Osteoblast (primary cell): Measurements from ENCODE around the gene TESPA1. TPM values are rescaled to one million over a fixed set of nuclear protein-coding genes. Genes with fewer than 3 reads are reported as not detected.

Source experiments
- DNase-seq: peaks from one replicate; pipeline ENCODE4 v3.0.0; 2011; ENCODE audit warnings: low spot score, mixed read lengths; ENCODE audit not compliant: insufficient read length; ENCODE audit errors: missing footprints
- H2AFZ ChIP-seq: 2 replicates; pipeline ENCODE4 v1.6.0; 2011; ENCODE audit warnings: mild to moderate bottlenecking, low read length
- H3K27ac ChIP-seq: 2 replicates; pipeline ENCODE4 v1.5.1; 2011; ENCODE audit warnings: mild to moderate bottlenecking, low read depth, low read length, moderate library complexity
- H3K27me3 ChIP-seq: 2 replicates; pipeline ENCODE4 v1.6.0; 2012; ENCODE audit warnings: mild to moderate bottlenecking, control low read depth, inconsistent platforms, low read length, moderate library complexity; ENCODE audit not compliant: insufficient read depth
- H3K36me3 ChIP-seq: 2 replicates; pipeline ENCODE4 v1.5.1; 2011; ENCODE audit warnings: mild to moderate bottlenecking, low read length, control low read depth, moderate library complexity; ENCODE audit not compliant: insufficient read depth
- H3K4me1 ChIP-seq: 2 replicates; pipeline ENCODE4 v1.5.1; 2011; ENCODE audit warnings: mild to moderate bottlenecking, low read length, control low read depth, moderate library complexity; ENCODE audit not compliant: insufficient read depth
- H3K4me2 ChIP-seq: 2 replicates; pipeline ENCODE4 v1.6.0; 2011; ENCODE audit warnings: mild to moderate bottlenecking, low read length; ENCODE audit not compliant: insufficient read depth
- H3K4me3 ChIP-seq: fragments of 200-600 bp; sonication (generic); 3 replicates; pipeline ENCODE4 v1.5.1; 2012; ENCODE audit warnings: mild to moderate bottlenecking, low read length, inconsistent platforms; ENCODE audit not compliant: insufficient read depth
- H3K79me2 ChIP-seq: 2 replicates; pipeline ENCODE4 v1.6.0; 2012; ENCODE audit warnings: mild to moderate bottlenecking, low read length, control low read depth, inconsistent platforms; ENCODE audit not compliant: insufficient read depth
- H3K9me3 ChIP-seq: 2 replicates; pipeline ENCODE4 v1.5.1; 2011; ENCODE audit warnings: low read depth, low read length, control low read depth
- H4K20me1 ChIP-seq: 2 replicates; pipeline ENCODE4 v1.6.0; 2012; ENCODE audit warnings: mild to moderate bottlenecking, low read length, control low read depth; ENCODE audit not compliant: insufficient read depth
- CTCF ChIP-seq: IDR thresholded peaks from 2 replicates; pipeline ENCODE4 v1.5.1; 2011; ENCODE audit warnings: mild to moderate bottlenecking, low read depth, low read length, moderate library complexity; ENCODE audit errors: extremely low read depth
- total RNA-seq: library from RNA; depleted of rRNA; stranded (reverse); fragments of >200 nt; gene quantifications from 2 replicates; pipeline ENCODE4 v1.2.3, GENCODE V29; 2012

Gene TESPA1
- total RNA-seq, 1 donor = not detected

- H3K36me3 ChIP-seq = no peaks in the 10 kb centered on the region
- H3K27me3 ChIP-seq = no peaks in the 10 kb centered on the region
- no peaks in the 10 kb centered on the region for H3K4me1 ChIP-seq
- H3K79me2 ChIP-seq = no peaks in the 10 kb centered on the region
- no peak for TF ChIP-seq CTCF
- H3K9me3 ChIP-seq = no peaks in the 10 kb centered on the region
- H4K20me1 ChIP-seq = no peaks in the 10 kb centered on the region
- no peak overlapping the region for H2AFZ ChIP-seq
- H3K4me3 ChIP-seq = no peak overlapping the region
- DNase-seq = peak; percentile 2
- no peak overlapping the region for H3K4me2 ChIP-seq
- H3K27ac ChIP-seq = no peak overlapping the region
Observed at GRCh38 chr12:54941659-54942058, 42.9 kb downstream of the TESPA1 start.

- Histone ChIP-seq H4K20me1 (no peaks in the 10 kb centered on the region), H3K27ac (no peak overlapping the region), H3K79me2 (no peaks in the 10 kb centered on the region), H2AFZ (no peak overlapping the region), H3K27me3 (no peaks in the 10 kb centered on the region), H3K9me3 (no peaks in the 10 kb centered on the region), H3K36me3 (no peaks in the 10 kb centered on the region), H3K4me3 (no peak overlapping the region), H3K4me1 (peaks cover 1% of the 10 kb centered on the region), H3K4me2 (no peak overlapping the region)
- no peak for DNase-seq
- TF ChIP-seq CTCF = no peak
Observed at GRCh38 chr12:54940727-54941315, 43.7 kb downstream of the TESPA1 start.

GRCh38 chr12:54937929-54938328, 46.6 kb downstream of the TESPA1 start:
- Histone ChIP-seq H3K4me3 (no peak overlapping the region), H2AFZ (no peak overlapping the region), H3K27ac (no peak overlapping the region), H3K27me3 (no peaks in the 10 kb centered on the region), H3K4me1 (peaks cover 12% of the 10 kb centered on the region), H3K79me2 (no peaks in the 10 kb centered on the region), H3K4me2 (no peak overlapping the region), H3K9me3 (no peaks in the 10 kb centered on the region), H4K20me1 (no peaks in the 10 kb centered on the region), H3K36me3 (no peaks in the 10 kb centered on the region)
- TF ChIP-seq CTCF = no peak
- no peak for DNase-seq

GRCh38 chr12:54937376-54937775, 47.2 kb downstream of the TESPA1 start:
- no peak for DNase-seq

More at GRCh38 chr12:54937376-54937775, 47.2 kb downstream of the TESPA1 start:
- TF ChIP-seq CTCF = no peak
- no peak overlapping the region for H2AFZ ChIP-seq
- no peaks in the 10 kb centered on the region for H3K27me3 ChIP-seq
- H3K4me3 ChIP-seq = no peak overlapping the region
- H3K4me1 ChIP-seq = peaks cover 12% of the 10 kb centered on the region
- H3K27ac ChIP-seq = no peak overlapping the region
- H3K36me3 ChIP-seq = no peaks in the 10 kb centered on the region
- H3K79me2 ChIP-seq = no peaks in the 10 kb centered on the region
- no peak overlapping the region for H3K4me2 ChIP-seq
- H3K9me3 ChIP-seq = no peaks in the 10 kb centered on the region
- no peaks in the 10 kb centered on the region for H4K20me1 ChIP-seq
